HEK293 (cell line): ENCODE data around the gene OGFOD3.

Experiments used
- ATF2 ChIP-seq: fragments of 450-650 bp; formaldehyde crosslinking; IDR thresholded peaks from 2 replicates; pipeline ENCODE4 v1.5.1; 2016; ENCODE audit warnings: missing biosample characterization, missing genetic modification characterization, low read depth
- CTCF ChIP-seq: fragments of 450-650 bp; formaldehyde crosslinking; IDR thresholded peaks from 2 replicates; pipeline ENCODE4 v1.5.1; 2016; ENCODE audit warnings: missing biosample characterization, missing genetic modification characterization
- KLF16 ChIP-seq: fragments of 450-650 bp; formaldehyde crosslinking; IDR thresholded peaks from 2 replicates; pipeline ENCODE4 v1.5.1; 2017; ENCODE audit warnings: missing biosample characterization, missing genetic modification characterization
- MYNN ChIP-seq: fragments of 450-650 bp; formaldehyde crosslinking; IDR thresholded peaks from 2 replicates; pipeline ENCODE4 v1.5.1; 2016; ENCODE audit warnings: missing biosample characterization, missing genetic modification characterization, borderline replicate concordance
- TCF7L2 ChIP-seq: IDR thresholded peaks from 2 replicates; pipeline ENCODE4 v1.6.1; 2011; ENCODE audit warnings: low read depth, mild to moderate bottlenecking, inconsistent platforms, low read length, moderate library complexity, borderline replicate concordance
- ZNF423 ChIP-seq: fragments of 450-650 bp; formaldehyde crosslinking; IDR thresholded peaks from 2 replicates; pipeline ENCODE4 v1.5.1; 2016; ENCODE audit warnings: missing biosample characterization, missing genetic modification characterization

GRCh38 chr17:82358465-82359350 is 59.7 kb downstream of the OGFOD3 start, which contains the start of gene TEX19:
- TF ChIP-seq CTCF = peak; percentile 60
- no peak for TF ChIP-seq TCF7L2
- peak; percentile 30; the same call in 1 of the 2 replicates for TF ChIP-seq ZNF423
- no peak for TF ChIP-seq MYNN (tag by site-specific recombination)
- no peak for TF ChIP-seq ATF2 (tag by site-specific recombination)
- TF ChIP-seq KLF16 = no peak
